ENCODE data around the gene UNC5A.

The UNC5A gene

DNA sequence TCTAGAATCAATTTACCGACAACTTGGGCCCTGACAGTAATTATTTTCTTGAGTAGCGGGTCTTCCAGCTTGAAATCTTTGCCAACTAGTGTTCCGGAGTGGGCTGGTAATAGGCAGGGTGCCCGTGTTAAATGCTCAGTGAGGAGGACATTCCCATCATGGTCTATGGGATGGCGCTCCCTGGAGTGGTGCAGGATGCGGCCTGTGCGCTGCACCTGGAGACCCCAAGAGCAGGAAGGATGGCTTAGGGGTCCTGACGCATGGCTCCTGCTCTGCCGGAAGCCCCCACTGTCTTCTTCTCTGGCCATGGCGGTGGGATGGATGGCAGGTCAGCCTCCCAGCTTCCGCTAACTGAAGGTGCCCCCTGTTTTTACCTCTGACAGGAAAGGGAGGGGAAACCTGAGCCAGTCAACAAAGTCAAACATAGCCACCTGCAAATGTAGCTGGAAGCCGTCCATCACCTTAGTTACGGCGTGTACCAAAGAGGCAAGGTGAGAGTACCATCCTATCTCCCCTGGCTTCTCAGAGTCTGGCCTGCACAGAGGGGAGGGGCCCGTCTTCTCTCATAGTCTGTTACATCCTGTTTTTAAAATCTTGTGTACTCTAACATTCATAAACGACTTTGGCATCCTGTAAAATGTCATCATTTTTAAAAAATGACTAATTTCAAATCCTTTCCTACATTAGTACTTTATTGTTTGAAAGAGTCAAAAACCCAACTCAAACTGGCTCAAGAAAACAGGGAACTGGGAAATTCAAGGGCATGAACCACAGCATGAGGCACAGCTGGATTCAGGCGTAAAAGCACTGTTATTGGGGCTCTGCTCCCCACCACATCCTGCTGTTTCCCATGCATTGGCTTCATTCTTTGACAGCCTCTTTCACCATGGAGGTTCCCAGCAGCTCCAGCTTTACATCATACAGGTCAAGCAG is 28.5 kb upstream of the UNC5A start:
- no peak for DNase-seq

DNA sequence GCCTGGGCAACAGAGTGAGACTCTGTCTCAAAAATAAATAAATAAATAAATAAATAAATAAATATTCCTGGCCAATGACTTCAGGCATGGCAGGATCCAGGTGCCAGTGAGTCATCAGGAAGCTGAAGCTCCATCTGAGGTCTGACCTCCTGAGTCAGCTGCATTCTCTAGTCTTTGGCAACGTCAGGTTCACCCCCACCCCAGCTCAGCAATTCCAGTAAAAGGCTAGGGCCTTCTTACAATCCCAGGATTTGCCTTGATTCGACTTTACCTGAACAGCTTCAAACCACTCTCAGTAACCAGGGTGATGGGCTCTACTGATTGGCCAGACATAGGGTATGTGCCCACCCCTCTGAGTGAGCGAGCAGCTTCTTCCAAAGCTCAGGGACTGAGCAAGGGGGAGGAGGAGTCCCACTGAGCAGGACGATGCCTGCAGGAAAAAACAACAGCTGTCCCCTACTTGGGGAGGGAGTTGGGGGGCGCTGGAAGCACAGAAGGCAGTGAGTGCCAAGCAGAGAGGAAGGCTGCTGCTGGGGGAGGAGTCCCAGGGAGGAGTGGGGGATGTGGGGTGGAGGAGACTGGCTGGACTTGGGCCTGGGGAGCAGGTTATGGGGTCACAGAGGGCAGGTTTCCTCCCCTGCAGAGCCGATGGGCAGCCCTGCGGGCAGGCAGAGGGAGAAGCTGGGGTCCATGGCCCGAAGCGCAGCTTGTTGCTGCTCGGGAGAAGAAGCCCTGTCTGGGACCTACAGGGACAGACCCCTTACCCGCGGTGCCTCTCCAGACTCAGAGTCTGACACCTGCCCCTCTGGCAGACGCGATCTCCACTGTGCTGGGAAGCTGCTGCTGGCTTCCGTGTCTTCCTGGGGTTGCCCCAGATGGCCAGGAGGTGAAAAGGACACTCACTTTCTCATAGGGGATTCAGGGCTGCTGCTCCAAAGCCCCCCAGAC is 25.9 kb upstream of the UNC5A start:
- DNase-seq = no peak

DNA sequence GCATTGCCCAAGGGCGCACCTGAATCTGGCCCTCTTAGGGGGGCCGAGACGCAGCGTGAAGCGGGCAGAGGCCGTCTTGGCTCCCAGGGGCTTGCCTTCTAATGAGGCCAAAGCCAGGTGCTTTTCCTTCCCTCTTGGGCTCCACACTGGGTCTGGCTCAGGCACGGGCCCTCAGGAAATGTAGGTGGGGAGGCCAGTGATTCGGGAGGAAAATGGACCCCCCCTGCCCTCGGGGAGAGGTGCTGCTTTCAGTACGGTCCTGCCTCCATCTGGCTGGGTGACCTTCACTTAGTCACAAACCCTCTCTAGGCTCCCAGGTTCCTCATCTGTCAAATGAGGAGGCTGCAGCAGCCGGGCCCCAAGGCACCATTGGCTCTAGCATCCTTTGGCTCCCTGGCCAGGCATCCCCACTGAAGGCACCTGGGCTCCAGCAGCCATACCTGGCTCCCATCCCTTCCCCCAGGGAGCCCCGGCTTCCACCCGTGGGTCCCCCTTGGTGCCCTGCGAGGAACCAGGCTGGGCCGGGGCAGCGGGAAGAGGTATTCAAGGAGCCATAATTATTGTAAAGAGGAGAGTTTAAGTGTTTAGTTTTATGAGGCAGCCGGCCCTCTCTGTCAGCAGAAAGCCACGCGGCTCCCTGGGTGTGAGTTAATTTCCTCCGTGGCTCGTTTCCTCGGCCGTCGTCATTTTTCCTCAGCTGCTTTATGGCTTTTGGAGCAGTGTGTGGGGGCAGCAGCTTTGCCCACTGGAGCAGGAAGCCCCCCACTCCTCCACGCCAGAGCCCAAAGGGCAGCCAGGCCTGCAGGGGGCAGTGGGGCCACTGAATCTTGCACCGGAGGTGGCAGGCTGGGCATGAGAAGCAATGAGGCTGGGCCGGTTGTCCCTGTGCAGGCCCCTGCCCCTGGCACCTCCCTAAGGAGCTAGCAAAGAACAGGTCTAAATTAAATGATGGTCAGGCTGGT is 24.9 kb upstream of the UNC5A start:
- DNase-seq = no peak

DNA sequence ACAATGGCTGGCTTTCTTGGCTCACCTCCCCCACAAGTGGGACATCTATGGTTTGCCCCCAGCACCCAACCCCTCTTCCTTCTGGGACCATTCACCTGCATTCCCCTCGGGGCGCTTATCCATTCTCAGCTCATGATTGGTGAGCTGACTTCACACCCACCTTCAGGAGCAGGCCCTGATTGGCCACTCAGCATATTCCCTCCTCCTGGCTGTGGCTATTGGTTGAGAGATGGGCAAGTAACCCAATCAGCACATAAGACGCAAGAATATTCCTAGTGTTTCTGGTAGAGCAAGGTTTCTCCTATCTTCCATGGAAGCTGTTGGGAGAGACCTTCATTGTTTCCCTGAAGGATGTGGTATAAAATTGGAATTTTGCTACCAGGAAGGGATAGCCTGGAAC is 22.7 kb upstream of the UNC5A start:
- DNase-seq = no peak

DNA sequence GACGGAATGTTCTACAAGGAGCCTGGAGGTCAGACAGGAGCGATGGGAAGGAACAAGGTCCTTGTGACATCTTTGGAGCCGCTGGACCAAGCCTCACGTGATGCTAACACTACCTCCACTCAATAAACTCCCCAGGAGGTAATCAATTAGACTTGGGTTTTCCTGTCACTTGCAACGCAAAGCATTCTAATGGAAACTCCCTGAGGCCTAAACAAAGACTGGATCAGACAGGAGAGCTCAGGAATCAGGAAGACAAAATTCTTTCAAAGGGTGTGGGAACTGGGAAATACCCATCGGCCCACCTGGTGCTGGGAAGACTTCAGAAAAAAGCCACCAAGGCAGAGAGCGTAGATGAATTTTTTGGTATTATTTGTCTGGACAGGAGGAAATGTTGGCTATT is 22.3 kb upstream of the UNC5A start:
- DNase-seq = no peak

DNA sequence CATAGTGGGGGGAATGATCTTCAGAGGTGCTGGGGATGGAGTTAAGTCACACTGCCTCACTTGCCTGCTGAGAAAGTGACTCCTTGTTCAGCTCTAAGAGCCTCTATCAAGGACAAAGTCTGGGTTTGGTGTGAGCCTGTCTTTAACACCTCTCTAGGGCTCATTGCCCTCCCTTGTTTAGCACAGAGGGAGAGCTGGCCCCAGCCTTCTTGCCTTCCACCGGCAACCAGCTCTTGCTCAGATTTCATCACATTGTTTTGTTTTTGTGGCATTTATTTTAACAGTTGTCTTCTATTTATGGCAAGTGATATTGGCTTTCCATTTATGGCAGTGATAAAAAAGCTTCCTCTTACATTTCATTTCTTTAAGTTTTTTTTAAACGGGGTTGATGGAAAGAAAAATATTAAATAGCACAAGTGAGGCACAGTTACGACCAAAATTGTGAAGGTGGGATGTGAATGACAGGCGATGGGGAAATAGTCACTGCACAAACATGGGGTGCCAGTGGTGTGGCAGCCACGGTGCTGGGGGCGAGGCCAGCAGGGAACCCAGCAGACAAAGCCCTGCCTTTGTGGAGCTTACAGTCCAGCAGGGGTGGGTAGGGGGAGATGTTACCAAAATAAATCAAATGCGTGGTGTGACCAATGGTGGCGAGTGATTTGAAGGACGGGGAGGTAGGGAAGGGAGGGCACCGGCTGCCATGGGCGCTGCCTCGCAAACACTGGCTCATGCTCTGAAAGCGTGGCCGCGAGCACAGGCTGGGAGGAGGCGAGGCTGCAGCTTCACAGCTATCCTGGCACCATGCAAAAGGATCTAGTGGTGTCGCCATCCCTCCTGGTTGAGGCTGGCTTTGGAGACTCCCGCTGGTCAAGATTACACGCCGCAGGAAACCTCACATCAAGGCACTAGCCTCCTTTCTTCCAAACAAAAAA is 21.2 kb upstream of the UNC5A start:
- no peak for DNase-seq

DNA sequence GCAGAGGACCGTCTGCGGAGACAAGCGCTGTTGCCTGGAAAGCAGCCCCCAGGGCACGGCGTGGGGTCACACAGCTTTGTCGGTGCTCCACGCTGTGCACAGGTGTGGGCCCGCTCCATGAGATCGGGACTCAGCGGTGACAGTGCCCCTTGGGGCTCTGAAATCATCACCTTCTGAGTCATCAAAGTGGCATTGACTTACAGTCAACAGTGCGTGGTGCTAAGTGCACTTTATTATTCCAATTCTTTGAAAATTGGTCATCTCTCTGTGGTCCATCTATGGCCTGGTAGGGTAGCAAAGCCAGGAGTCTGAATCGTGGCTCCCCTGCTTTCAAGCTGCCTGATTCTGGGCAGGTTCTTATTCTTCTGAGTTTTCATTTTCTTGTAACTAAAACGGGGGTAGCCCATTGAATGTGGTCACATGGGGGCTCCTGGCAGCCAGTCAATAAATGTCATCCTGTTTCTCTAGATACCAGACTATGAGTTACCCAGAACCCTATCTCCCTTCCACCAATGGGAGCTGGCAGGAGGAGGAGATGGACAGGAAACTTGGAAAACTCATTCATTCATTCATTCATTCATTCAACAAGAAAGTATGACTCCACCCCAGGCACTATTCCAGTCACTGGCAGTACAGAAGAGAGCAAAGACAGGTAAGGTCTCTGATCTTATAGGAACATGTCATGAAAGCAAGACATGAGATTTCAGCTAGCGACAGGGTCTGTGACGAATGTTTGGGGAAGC is 20.3 kb upstream of the UNC5A start:
- DNase-seq = no peak

DNA sequence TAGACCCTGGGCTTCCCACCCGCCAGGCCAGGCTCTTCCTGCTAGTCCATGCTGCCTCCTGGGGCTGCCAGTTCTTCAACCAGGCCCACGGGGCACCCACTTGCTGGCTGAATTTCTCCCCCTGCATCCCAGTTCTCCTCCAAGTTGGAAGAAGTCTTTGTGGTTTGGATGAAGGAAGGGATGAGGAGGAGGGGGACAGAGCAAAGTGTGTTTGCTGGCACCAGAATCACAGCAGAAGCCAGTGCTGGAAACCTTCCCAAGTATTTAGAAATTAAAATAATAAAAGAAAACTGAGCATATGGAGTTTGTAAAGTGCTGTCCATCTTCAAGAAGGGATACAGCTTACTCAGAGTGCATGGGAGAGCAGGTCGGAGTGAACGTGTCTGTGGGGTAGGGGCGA is 19.4 kb upstream of the UNC5A start:
- no peak for DNase-seq

DNA sequence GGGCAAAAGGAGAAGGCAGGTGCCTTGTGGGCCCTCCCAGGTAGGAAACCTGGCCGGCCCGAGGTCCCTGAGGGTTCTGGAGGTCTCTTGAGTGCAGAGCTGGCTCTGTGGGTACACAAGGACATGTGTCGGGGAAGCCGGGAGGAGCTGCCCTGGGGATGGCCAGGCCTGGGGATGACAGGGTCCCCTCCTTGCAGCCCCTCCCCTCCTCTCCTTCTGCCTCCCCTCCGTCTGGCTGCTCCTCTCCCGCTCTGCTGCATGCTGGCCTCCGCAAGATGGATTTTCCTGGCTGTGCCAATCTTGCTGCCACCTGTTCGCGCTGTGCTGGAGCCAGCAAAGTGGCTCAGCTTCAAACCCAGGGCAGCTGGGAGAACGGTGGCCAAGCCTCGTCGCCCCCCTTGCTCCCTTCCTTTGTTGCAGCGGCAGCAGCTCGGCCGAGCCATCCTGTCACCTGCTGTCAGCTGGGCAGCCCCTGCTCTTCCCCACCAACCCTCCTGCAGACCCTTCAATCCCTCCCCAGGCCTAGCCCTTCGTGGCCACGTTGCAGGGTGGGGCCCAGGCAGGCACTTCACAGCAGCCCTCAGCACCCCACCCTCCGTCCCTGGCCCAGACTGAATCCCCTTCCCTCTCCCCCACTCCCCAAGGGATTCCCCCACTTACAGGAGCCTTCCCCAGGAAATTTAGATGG is 17.6 kb upstream of the UNC5A start:
- no peak for DNase-seq

DNA sequence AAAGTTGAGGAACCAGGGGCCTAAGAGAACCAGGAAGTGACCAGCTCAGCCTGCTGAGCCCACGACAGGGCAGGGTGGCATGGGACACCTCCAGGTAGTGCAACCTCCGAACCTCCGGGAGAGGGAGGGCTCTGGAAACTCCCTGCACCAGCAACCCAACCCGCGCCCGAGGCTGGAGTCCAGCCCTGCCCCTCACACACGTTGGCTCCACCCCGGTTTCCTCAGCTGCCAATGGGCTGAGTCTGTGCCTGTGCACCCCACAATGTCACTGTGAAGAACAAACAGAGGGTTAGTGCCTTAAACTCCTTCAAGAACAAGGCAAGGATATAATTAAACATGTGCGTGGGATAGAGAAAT is 17.0 kb upstream of the UNC5A start:
- no peak for DNase-seq

DNA sequence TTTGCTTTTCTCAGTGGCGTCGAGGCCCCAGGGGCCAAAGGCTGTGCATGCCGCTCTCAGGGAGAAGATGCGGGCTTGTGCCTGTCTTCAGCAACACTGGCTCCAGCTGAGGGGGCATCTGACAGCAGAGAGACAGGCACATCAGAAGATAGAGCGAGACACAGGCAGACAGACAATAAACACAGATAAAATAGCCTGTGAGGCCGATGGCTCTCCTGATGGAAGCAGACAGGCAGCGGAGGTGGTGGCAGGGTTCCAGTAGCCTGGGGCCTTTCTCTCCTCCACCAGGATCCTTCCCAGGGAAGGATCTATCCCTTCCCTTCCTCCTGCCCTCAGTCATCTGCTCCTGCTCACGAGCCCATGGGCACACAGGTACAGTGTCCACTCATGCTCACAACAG is 16.6 kb upstream of the UNC5A start:
- DNase-seq = no peak

DNA sequence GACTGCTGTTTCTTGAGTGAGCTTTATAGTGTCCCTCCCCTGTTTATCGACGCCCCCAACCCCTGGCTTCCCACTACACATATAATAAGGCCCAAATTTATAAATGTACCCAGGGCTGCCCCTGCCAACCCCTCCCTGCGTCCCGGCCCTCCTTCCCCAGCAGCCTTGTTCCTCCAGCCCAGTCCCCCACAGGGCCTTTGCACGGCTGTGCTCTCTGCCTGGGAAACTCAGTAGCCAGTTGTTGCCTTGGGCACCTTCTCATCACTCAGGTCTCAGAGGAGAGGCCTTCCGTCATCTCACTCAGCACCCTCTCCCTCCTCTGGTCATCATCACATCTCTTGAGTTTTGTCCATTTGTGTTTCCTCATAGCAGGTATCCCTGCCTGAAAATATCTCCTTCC is 15.8 kb upstream of the UNC5A start:
- DNase-seq = no peak

DNA sequence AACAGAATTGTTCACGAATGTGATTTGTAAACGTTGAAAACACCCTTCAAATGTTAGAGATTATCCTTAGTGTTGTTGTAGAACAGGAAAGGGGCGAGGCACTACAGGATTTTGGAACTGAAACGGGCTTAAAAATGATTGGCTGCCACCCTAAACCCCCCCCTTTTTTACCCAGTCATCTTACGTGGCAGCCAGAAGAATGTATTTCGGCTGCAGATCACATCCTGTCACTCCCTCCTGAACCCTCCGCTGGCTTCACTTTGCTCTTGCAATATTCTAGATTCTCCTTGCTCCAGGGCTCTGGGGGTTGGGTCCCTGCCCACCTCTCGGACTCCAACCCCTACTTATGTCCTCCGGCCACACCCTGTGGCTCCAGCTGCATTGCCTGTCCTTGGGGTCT is 13.9 kb upstream of the UNC5A start:
- no peak for DNase-seq

DNA sequence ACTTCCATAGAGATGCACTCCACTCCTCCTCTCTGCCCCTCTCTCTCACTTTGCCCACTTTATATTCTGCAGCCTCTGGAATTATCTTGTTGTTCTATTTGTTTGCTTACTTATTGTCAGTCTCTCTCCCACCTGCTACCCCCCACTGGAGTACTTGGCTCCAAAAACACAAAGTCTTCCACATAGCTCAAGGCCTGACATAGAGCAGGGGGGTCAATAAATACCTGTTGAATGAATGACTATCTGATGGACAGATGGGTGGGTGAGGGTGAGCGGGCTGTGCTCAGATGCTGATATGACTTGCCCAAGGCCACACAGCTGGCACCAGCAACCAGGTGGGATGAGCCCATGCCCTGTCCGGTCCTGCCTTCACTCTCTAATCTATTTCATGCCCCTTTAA is 13.4 kb upstream of the UNC5A start:
- no peak for DNase-seq

DNA sequence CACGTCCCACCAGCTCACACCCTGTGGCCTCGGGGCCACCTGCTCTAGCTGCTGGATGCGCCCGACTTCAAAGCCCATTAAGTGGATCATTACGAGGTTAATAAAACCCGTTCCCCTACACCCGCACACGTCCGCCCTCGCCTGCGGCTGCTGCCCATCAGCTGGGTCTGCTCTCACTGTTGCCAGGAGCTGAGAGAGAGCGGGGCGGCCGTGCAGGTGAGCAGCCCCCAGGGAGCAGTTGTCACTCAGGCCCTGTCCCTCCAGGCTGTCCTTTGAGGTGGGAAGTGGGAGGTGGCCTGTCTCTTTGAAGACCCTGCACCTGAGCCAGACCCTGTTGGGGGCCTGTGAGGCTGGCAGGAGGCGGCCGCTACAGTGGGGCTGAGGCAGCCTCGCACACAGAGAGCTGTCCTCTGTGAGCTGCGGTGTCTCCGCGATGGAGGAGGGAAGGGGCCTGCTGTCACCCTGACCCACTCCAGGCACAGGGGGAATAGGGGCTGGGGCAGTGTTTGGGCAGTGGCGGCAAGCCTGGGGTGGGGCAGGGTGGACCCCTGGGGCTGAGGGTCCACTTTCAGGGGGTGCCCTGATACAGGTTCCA is 12.8 kb upstream of the UNC5A start:
- no peak for DNase-seq

DNA sequence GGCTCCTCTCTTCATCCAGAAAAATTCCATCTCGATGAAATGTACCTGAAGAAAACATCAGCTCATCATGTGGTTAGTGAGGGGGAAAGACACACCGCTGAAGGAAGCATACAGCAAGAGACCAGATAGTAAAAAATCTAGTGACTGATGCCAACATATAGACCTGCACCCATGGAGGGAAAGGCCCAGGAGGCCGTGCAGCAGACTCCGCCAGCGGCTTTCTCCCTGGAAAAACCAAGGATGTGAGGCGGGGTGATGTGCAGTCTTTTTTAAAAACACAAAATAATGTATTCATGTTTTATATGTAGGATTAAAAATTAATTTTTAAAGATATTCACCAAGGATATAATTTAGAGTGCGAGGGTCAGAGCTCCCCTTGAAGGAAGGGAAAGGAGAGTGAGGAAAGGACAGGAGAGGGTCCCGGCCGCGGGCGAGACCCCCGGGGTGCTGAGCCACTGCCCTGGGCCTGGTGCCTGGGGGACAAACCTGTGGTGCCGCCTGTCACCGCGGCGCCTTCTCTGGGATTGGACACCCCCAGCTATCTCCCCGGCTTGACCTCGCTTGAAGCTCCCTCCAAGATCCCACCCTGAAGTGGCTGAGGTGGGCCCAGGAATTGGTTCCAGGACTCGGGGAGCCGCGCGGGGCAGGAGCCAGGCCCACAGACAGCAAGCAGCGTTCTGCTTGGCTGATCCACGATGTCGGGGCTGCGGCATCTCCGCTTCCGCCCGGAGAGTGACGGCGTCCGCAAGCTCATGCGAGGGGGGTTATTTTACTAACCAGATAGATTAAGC is 12.1 kb upstream of the UNC5A start:
- no peak for DNase-seq

DNA sequence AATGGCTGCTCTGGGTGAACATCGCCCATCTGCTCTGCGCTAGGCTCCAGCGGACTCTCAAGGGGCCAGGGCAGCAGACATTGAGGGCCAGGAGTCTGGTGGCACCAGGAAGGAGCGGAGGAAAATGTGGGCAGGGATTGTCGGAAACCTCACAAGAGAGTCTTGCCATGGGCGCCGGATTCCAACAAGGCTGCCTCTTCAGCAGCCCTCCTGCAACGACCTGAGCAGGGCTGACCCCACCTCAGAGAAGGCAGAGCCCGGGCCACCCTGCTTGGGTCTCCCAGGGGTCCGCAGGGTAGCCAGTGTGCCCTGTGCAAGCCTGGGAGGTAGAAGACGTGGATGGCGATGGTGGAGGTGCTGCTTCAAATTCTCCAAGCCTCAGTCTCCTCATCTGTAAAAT is 11.4 kb upstream of the UNC5A start:
- DNase-seq = no peak

DNA sequence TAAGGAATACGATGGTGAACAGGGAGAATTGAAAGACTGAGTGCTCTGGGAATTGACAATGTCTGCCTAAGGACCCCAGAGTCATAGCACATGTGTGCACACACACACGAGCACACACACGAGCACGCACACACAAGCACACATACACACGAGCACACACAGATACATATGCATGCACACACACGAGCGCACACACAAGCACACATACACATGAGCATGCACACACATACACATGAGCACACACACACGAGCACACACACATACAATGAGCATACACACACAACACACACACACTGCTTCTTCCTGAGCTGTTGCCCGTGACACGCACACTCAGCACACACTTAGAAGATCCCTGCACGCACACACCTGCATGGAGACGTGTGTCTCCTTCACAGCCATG is 10.9 kb upstream of the UNC5A start:
- DNase-seq = no peak

DNA sequence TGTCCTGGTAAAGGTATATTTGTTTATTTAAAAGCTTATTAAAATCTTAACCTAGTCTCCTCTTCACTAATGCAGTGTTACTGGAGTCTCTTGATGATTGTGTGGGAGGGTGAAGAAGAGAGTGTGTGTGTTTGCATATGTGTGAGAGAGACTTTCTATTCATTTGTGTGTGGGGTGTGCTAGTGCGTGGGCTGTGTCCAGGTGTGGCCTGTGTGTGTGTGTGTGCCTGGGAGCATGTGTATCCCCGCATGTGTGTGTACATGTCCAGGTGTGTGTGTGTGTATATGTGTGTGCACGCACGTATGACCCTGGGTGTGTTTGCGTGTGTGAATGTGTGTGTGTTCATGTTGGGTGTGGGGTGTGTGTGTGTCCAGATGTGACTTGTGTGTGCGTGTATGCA is 10.3 kb upstream of the UNC5A start:
- DNase-seq = no peak
